Neuronal stem cell (in vitro differentiated cells): ENCODE results near the gene BMPER.

Experiments used
- DNase-seq: peaks from one replicate; pipeline ENCODE4 v3.0.0-alpha.2; 2013; ENCODE audit warnings: low spot score
- H2AFZ ChIP-seq: one replicate; pipeline ENCODE4 v1.6.1; 2013; ENCODE audit warnings: mild to moderate bottlenecking, low read length, inconsistent platforms
- H2AK5ac ChIP-seq: 2 replicates; pipeline ENCODE4 v1.6.1; 2013; ENCODE audit warnings: low read depth, mild to moderate bottlenecking, inconsistent platforms, low read length, moderate library complexity, mixed read lengths
- H2BK120ac ChIP-seq: 2 replicates; pipeline ENCODE4 v1.6.1; 2013; ENCODE audit warnings: low read depth, mild to moderate bottlenecking, inconsistent platforms, low read length, moderate library complexity, mixed read lengths
- H2BK12ac ChIP-seq: one replicate; pipeline ENCODE4 v1.6.1; 2013; ENCODE audit warnings: low read length, inconsistent platforms
- H2BK15ac ChIP-seq: 2 replicates; pipeline ENCODE4 v1.6.1; 2013; ENCODE audit warnings: mild to moderate bottlenecking, low read length, inconsistent platforms, mixed read lengths
- H2BK5ac ChIP-seq: one replicate; pipeline ENCODE4 v1.6.1; 2013; ENCODE audit warnings: inconsistent platforms, mild to moderate bottlenecking, low read length, moderate library complexity
- H3K14ac ChIP-seq: one replicate; pipeline ENCODE4 v1.6.1; 2013; ENCODE audit warnings: low read length, inconsistent platforms
- H3K18ac ChIP-seq: 2 replicates; pipeline ENCODE4 v1.6.1; 2013; ENCODE audit warnings: low read length, inconsistent platforms
- H3K23ac ChIP-seq: 2 replicates; pipeline ENCODE4 v1.6.1; 2013; ENCODE audit warnings: low read depth, mild to moderate bottlenecking, mixed read lengths, low read length, inconsistent platforms; ENCODE audit not compliant: poor library complexity
- H3K27ac ChIP-seq: replicated peaks from 3 replicates; pipeline ENCODE4 v1.5.1; 2013; ENCODE audit warnings: low read length, inconsistent platforms
- H3K27me3 ChIP-seq, 3 experiments: 2 replicates each; pipeline ENCODE4 v1.6.1; 2013; ENCODE audit warnings: low read length in 3 of 3, mild to moderate bottlenecking in 2 of 3, inconsistent platforms in 1 of 3, low read depth in 1 of 3, mixed read lengths in 1 of 3, moderate library complexity in 1 of 3; ENCODE audit not compliant: control insufficient read depth in 3 of 3, insufficient read depth in 3 of 3
- H3K36me3 ChIP-seq, 2 donors: replicated peaks in 1 of 2; 2 replicates each; pipeline ENCODE4 v1.6.1; 2013; ENCODE audit warnings: low read length in 2 of 2; ENCODE audit not compliant: control insufficient read depth in 2 of 2, insufficient read depth in 2 of 2
- H3K4ac ChIP-seq: 2 replicates; pipeline ENCODE4 v1.6.1; 2013; ENCODE audit warnings: inconsistent platforms, mild to moderate bottlenecking, low read length, moderate library complexity
- H3K4me1 ChIP-seq, 2 donors: 1 replicate in 1 of 2; 2 replicates in 1 of 2; pipeline ENCODE4 v1.6.1; 2013; ENCODE audit warnings: low read length in 2 of 2, low read depth in 1 of 2; ENCODE audit not compliant: control insufficient read depth in 2 of 2, insufficient read depth in 1 of 2
- H3K4me2 ChIP-seq: one replicate; pipeline ENCODE4 v1.6.1; 2013; ENCODE audit warnings: mild to moderate bottlenecking, low read length, inconsistent platforms; ENCODE audit not compliant: insufficient read depth, poor library complexity, severe bottlenecking
- H3K4me3 ChIP-seq, 2 donors: 2 replicates each; pipeline ENCODE4 v1.5.1; 2013; ENCODE audit warnings: low read length in 2 of 2, mild to moderate bottlenecking in 2 of 2, inconsistent platforms in 1 of 2, moderate library complexity in 1 of 2
- H3K79me1 ChIP-seq: one replicate; pipeline ENCODE4 v1.6.1; 2013; ENCODE audit warnings: low read depth, mild to moderate bottlenecking, inconsistent platforms, low read length, moderate library complexity
- H3K9ac ChIP-seq: one replicate; pipeline ENCODE4 v1.6.1; 2013; ENCODE audit warnings: mild to moderate bottlenecking, low read depth, low read length, inconsistent platforms; ENCODE audit not compliant: poor library complexity
- H3K9me3 ChIP-seq, 2 donors: replicated peaks in 1 of 2; 2 replicates each; pipeline versions ENCODE3 to v1.6.1; 2013; ENCODE audit warnings: low read length in 2 of 2, mild to moderate bottlenecking in 2 of 2, inconsistent platforms in 1 of 2, low read depth in 1 of 2, mixed read lengths in 1 of 2, moderate library complexity in 1 of 2; ENCODE audit not compliant: control insufficient read depth in 2 of 2, insufficient read depth in 1 of 2
- H4K8ac ChIP-seq: one replicate; pipeline ENCODE4 v1.6.1; 2013; ENCODE audit warnings: low read depth, mild to moderate bottlenecking, inconsistent platforms, low read length, moderate library complexity
- H4K91ac ChIP-seq: one replicate; pipeline ENCODE4 v1.6.1; 2013; ENCODE audit warnings: low read length, low read depth, mild to moderate bottlenecking, inconsistent platforms; ENCODE audit not compliant: poor library complexity
- WGBS, 2 donors: extraction: QIAGEN DNeasy Blood & Tissue Kit; methylation state at CpG; one replicate each; pipeline ENCODE4 v1.1.7; 2013; ENCODE audit warnings: missing lambda C conversion rate in 2 of 2, mixed read lengths in 1 of 2; ENCODE audit not compliant: insufficient read length in 2 of 2, insufficient replicate concordance in 1 of 2; ENCODE audit errors: extremely low coverage in 2 of 2; 5-methylcytosine and 5-hydroxymethylcytosine counted together

BMPER gene

GRCh38 chr7:33932832-33933468, 27.6 kb downstream of the BMPER start:
- no peak overlapping the region for H2AK5ac ChIP-seq
- WGBS, 2 donors: no CpG with 5 or more reads among the region's 15 CpGs
- no peak overlapping the region for H3K14ac ChIP-seq
- H3K27ac ChIP-seq: no peak overlapping the region
- H4K8ac ChIP-seq: no peak overlapping the region
- H3K23ac ChIP-seq: no peak overlapping the region
- peak; percentile 67 for DNase-seq
- no peak overlapping the region for H2BK15ac ChIP-seq
- no peak overlapping the region for H3K18ac ChIP-seq
- H3K4me1 ChIP-seq: peaks cover 0 to 2% of the 10 kb centered on the region in 2 donors
- H3K36me3 ChIP-seq: no peaks in the 10 kb centered on the region
- peak overlapping the region; percentile 21 for H2AFZ ChIP-seq
- H3K4ac ChIP-seq: no peak overlapping the region
- H3K27me3 ChIP-seq: peaks cover 0 to 8% (median 0%) of the 10 kb centered on the region in 3 experiments
- no peak overlapping the region for H3K9ac ChIP-seq
- no peaks in the 10 kb centered on the region for H3K79me1 ChIP-seq
- H4K91ac ChIP-seq: no peak overlapping the region
- no peak overlapping the region for H2BK12ac ChIP-seq
- H2BK120ac ChIP-seq: no peak overlapping the region
- no peaks in the 10 kb centered on the region for H3K9me3 ChIP-seq
- H3K4me2 ChIP-seq: no peak overlapping the region
- no peak overlapping the region for H2BK5ac ChIP-seq
- no peak overlapping the region for H3K4me3 ChIP-seq

- Histone ChIP-seq H2BK5ac (no peak overlapping the region), H3K9me3 (no peaks in the 10 kb centered on the region), H3K4me2 (no peak overlapping the region), H3K36me3 (no peaks in the 10 kb centered on the region), H3K14ac (no peak overlapping the region), H2BK12ac (no peak overlapping the region), H3K27ac (no peak overlapping the region), H2BK15ac (no peak overlapping the region), H3K4me1 (peaks cover 0 to 2% of the 10 kb centered on the region in 2 donors), H3K27me3 (peaks cover 0 to 8% (median 0%) of the 10 kb centered on the region in 3 experiments), H2AFZ (no peak overlapping the region), H3K4ac (no peak overlapping the region), H3K18ac (no peak overlapping the region), H3K79me1 (no peaks in the 10 kb centered on the region), H4K91ac (no peak overlapping the region), H2BK120ac (no peak overlapping the region), H4K8ac (no peak overlapping the region), H3K9ac (no peak overlapping the region), H2AK5ac (no peak overlapping the region), H3K23ac (no peak overlapping the region), H3K4me3 (no peak overlapping the region)
- DNase-seq: no peak
- WGBS, 2 donors: no CpG with 5 or more reads among the region's 4 CpGs
These were observed 28.4 kb downstream of the BMPER start for GRCh38 chr7:33933611-33934281.

GRCh38 chr7:33934391-33934790, 29.1 kb downstream of the BMPER start:
- H3K18ac ChIP-seq: no peak overlapping the region
- H2BK12ac ChIP-seq: no peak overlapping the region
- no peak overlapping the region for H3K14ac ChIP-seq
- no CpG with 5 or more reads among the region's 2 CpGs for WGBS, 2 donors
- H3K27me3 ChIP-seq: peaks cover 0 to 8% (median 0%) of the 10 kb centered on the region in 3 experiments
- H2AFZ ChIP-seq: no peak overlapping the region
- no peak overlapping the region for H3K4me3 ChIP-seq
- no peaks in the 10 kb centered on the region for H3K79me1 ChIP-seq
- H2BK15ac ChIP-seq: no peak overlapping the region
- DNase-seq: no peak
- no peak overlapping the region for H3K9ac ChIP-seq
- no peak overlapping the region for H4K91ac ChIP-seq
- no peak overlapping the region for H3K27ac ChIP-seq
- H2AK5ac ChIP-seq: no peak overlapping the region
- H3K23ac ChIP-seq: no peak overlapping the region
- H2BK5ac ChIP-seq: no peak overlapping the region
- H3K4me1 ChIP-seq: peaks cover 0 to 2% of the 10 kb centered on the region in 2 donors
- no peak overlapping the region for H3K4me2 ChIP-seq
- no peaks in the 10 kb centered on the region for H3K9me3 ChIP-seq
- no peaks in the 10 kb centered on the region for H3K36me3 ChIP-seq
- no peak overlapping the region for H4K8ac ChIP-seq
- H3K4ac ChIP-seq: no peak overlapping the region
- H2BK120ac ChIP-seq: no peak overlapping the region

GRCh38 chr7:33936503-33936902, 31.2 kb downstream of the BMPER start:
- H3K23ac ChIP-seq: no peak overlapping the region
- H3K4me3 ChIP-seq: no peak overlapping the region
- H3K27ac ChIP-seq: no peak overlapping the region
- no peak overlapping the region for H4K91ac ChIP-seq
- no peak for DNase-seq
- H2AFZ ChIP-seq: no peak overlapping the region
- no peaks in the 10 kb centered on the region for H3K9me3 ChIP-seq
- no peaks in the 10 kb centered on the region for H3K36me3 ChIP-seq
- H2BK120ac ChIP-seq: no peak overlapping the region
- no peak overlapping the region for H2AK5ac ChIP-seq
- peaks cover 0 to 2% of the 10 kb centered on the region in 2 donors for H3K4me1 ChIP-seq
- no peak overlapping the region for H3K18ac ChIP-seq
- H3K14ac ChIP-seq: no peak overlapping the region
- H3K4me2 ChIP-seq: no peak overlapping the region
- H3K27me3 ChIP-seq: peaks cover 0 to 8% (median 0%) of the 10 kb centered on the region in 3 experiments
- no peak overlapping the region for H4K8ac ChIP-seq
- no peak overlapping the region for H3K9ac ChIP-seq
- H2BK15ac ChIP-seq: no peak overlapping the region
- WGBS, 2 donors: no CpG with 5 or more reads among the region's 5 CpGs
- no peaks in the 10 kb centered on the region for H3K79me1 ChIP-seq
- no peak overlapping the region for H3K4ac ChIP-seq
- no peak overlapping the region for H2BK5ac ChIP-seq
- no peak overlapping the region for H2BK12ac ChIP-seq
